ENCODE data around the gene ZC3H18.

- TF ChIP-seq CTCF (IDR thresholded peaks at IDR 0.05; ENCODE audit: low read depth, low read length, poor library complexity, severe bottlenecking) = no peak
- TF ChIP-seq EZH2phosphoT487 (IDR thresholded peaks at IDR 0.05; ENCODE audit: borderline replicate concordance, low read length) = no peak
These were observed 39.4 kb upstream of the ZC3H18 start for GRCh38 chr16:88530858-88531203.
